Endothelial cell of umbilical vein (primary cell): Measurements from ENCODE around the gene GPR89A. TPM values are rescaled to one million over a fixed set of nuclear protein-coding genes. Genes with fewer than 3 reads are reported as not detected.
"Not testable (repeated sequence)": the region's sequence is repeated elsewhere in the genome, so short reads cannot be mapped to it uniquely, and the experiment has no call there.

Experiments used
- BruUV-seq: library from RNA; stranded (reverse); fragments of 400-500 nt; replicated peaks from 2 replicates; lab custom pipeline; 2021; lab: Mats Ljungman, UMichigan
- CTCF ChIA-PET: fragments of 300-600, 350-600 bp; sonication (Branson Sonifier 250); formaldehyde crosslinking; loops from one replicate; lab custom pipeline; 2021; ENCODE audit warnings: antibody characterized with exemption, inconsistent platforms; lab: Charles Lee
- POLR2A ChIA-PET: fragments of 300-600, 350-600 bp; sonication (Branson Sonifier 250); formaldehyde crosslinking; loops from one replicate; lab custom pipeline; 2021; ENCODE audit warnings: antibody characterized with exemption, inconsistent platforms; lab: Charles Lee
- DNase-seq: peaks from one replicate; pipeline ENCODE4 v3.0.0-alpha.2; 2011; ENCODE audit warnings: low read depth, low spot score
- FAIRE-seq: peaks from 2 replicates; lab custom pipeline; 2011; peaks lifted over from hg19 to GRCh38; lab: Jason Lieb, UNC
- H2AFZ ChIP-seq: 2 replicates; pipeline ENCODE4 v1.6.0; 2012; ENCODE audit warnings: low read depth, low read length, control low read depth, inconsistent platforms
- H3K27ac ChIP-seq: 2 replicates; pipeline ENCODE4 v1.5.1; 2011; ENCODE audit warnings: low read depth, mild to moderate bottlenecking, control low read depth, low read length, moderate library complexity; ENCODE audit not compliant: insufficient read depth
- H3K27me3 ChIP-seq, 2 experiments: 2 replicates each; pipeline versions ENCODE4 v1.6.0 to v1.6.1; 2011; ENCODE audit warnings: low read length in 2 of 2, mixed read lengths in 1 of 2; ENCODE audit not compliant: control insufficient read depth in 2 of 2, insufficient read depth in 2 of 2
- H3K36me3 ChIP-seq, 2 experiments: 2 replicates in 1 of 2; 3 replicates in 1 of 2; pipeline ENCODE4 v1.5.1; 2011; ENCODE audit warnings: low read length in 2 of 2, mild to moderate bottlenecking in 1 of 2, moderate library complexity in 1 of 2; ENCODE audit not compliant: control insufficient read depth in 2 of 2, insufficient read depth in 2 of 2; ENCODE audit errors: extremely low read depth in 1 of 2
- H3K4me1 ChIP-seq: 3 replicates; pipeline ENCODE4 v1.5.1; 2011; ENCODE audit warnings: mild to moderate bottlenecking, low read length; ENCODE audit not compliant: control insufficient read depth, insufficient read depth; ENCODE audit errors: extremely low read depth
- H3K4me2 ChIP-seq: 2 replicates; pipeline ENCODE4 v1.6.1; 2011; ENCODE audit warnings: low read length, control low read depth, mixed read lengths; ENCODE audit not compliant: insufficient read depth
- H3K4me3 ChIP-seq, 3 experiments: fragments of 200-600 bp in 1 of 3; sonication (generic), shearing (Covaris generic) in 1 of 3; replicated peaks in 1 of 3; 2 replicates each; pipeline ENCODE4 v1.5.1; 2011 to 2016; ENCODE audit warnings: control low read depth in 3 of 3, low read length in 3 of 3, mild to moderate bottlenecking in 2 of 3, inconsistent platforms in 1 of 3, low read depth in 1 of 3, moderate library complexity in 1 of 3; ENCODE audit not compliant: insufficient read depth in 1 of 3
- H3K79me2 ChIP-seq: 2 replicates; pipeline ENCODE4 v1.6.0; 2012; ENCODE audit warnings: low read length, inconsistent platforms; ENCODE audit not compliant: control insufficient read depth, insufficient read depth
- H3K9ac ChIP-seq: replicated peaks from 2 replicates; pipeline ENCODE3; 2011; ENCODE audit warnings: low read length, control low read depth; ENCODE audit not compliant: insufficient read depth; ENCODE audit errors: extremely low read depth
- H3K9me1 ChIP-seq: replicated peaks from 3 replicates; pipeline ENCODE4 v1.6.0; 2011; ENCODE audit warnings: mild to moderate bottlenecking, low read length; ENCODE audit not compliant: control insufficient read depth, insufficient read depth; ENCODE audit errors: extremely low read depth
- H3K9me3 ChIP-seq: replicated peaks from 2 replicates; pipeline ENCODE4 v1.5.1; 2012; ENCODE audit warnings: low read length, inconsistent platforms; ENCODE audit not compliant: control insufficient read depth, insufficient read depth
- H4K20me1 ChIP-seq: replicated peaks from 2 replicates; pipeline ENCODE3; 2011; ENCODE audit warnings: mild to moderate bottlenecking, low read length; ENCODE audit not compliant: control insufficient read depth, insufficient read depth; ENCODE audit errors: extremely low read depth
- EZH2 ChIP-seq: IDR thresholded peaks from 2 replicates; pipeline ENCODE4 v1.6.1; 2012; ENCODE audit warnings: borderline replicate concordance, low read depth, mild to moderate bottlenecking, moderate library complexity, low read length, inconsistent platforms; ENCODE audit not compliant: severe bottlenecking
- JUN ChIP-seq: IDR thresholded peaks from 2 replicates; pipeline ENCODE4 v1.6.1; 2011; ENCODE audit warnings: borderline replicate concordance, low read depth; ENCODE audit not compliant: insufficient read length, insufficient read depth
- MYC ChIP-seq: IDR thresholded peaks from one replicate; pipeline ENCODE4 v1.6.1; 2011; ENCODE audit warnings: mild to moderate bottlenecking, low read depth, low read length
- POLR2A ChIP-seq: IDR thresholded peaks from 2 replicates; pipeline ENCODE4 v1.6.1; 2012; ENCODE audit warnings: low read depth, mild to moderate bottlenecking, control low read depth, low read length
- POLR2AphosphoS5 ChIP-seq: IDR thresholded peaks from 2 replicates; pipeline ENCODE4 v1.6.1; 2012; ENCODE audit warnings: low read depth, mild to moderate bottlenecking, control low read depth, low read length, moderate library complexity; ENCODE audit not compliant: insufficient read depth
- dilution Hi-C: fragments of 300-500 bp; cut with MboI; formaldehyde crosslinking; loops from one replicate; pipeline ENCODE4 v1.15.0; 2019; ENCODE audit warnings: low sequenced_read_pairs; ENCODE audit not compliant: extremely low pct_ligation_motif_present
- intact Hi-C: fragments of 100-400 bp; cut with micrococcal nuclease; formaldehyde crosslinking; loops from one replicate; pipeline ENCODE4 v1.10.0; 2022
- polyA plus RNA-seq, 4 experiments: library from polyadenylated mRNA; depleted of rRNA in 3 of 4; stranded (reverse) in 3 of 4; unstranded in 1 of 4; fragments of >200 nt; gene quantifications; 2 replicates each; pipeline versions ENCODE4 v1.2.1 to v1.2.3, GENCODE V29; 2011 to 2012; ENCODE audit warnings: missing spikeins in 1 of 4
- total RNA-seq: library from RNA; stranded (reverse); gene quantifications from 2 replicates; pipeline ENCODE4 v1.2.3, GENCODE V29; 2021
- TF ChIP-seq, protein P1 (sequence below): IDR thresholded peaks from 2 replicates; pipeline ENCODE4 v1.6.1; 2011; ENCODE audit not compliant: insufficient read depth, insufficient read length
- TF ChIP-seq, protein P2 (sequence below), 2 donors: IDR thresholded peaks; 1 replicate in 1 of 2; 2 replicates in 1 of 2; pipeline ENCODE4 v1.5.1; 2011; ENCODE audit warnings: low read length in 2 of 2, mild to moderate bottlenecking in 2 of 2, moderate library complexity in 2 of 2, control low read depth in 1 of 2, inconsistent platforms in 1 of 2, low read depth in 1 of 2; ENCODE audit not compliant: insufficient read depth in 1 of 2; ENCODE audit errors: extremely low read depth in 1 of 2

The GPR89A gene
- total and polyA plus RNA-seq, 2 donors (not counting 3 experiments of a cell fraction or from before 2014, with no cell fraction given): 13.8 to 35.7 TPM

DNA sequence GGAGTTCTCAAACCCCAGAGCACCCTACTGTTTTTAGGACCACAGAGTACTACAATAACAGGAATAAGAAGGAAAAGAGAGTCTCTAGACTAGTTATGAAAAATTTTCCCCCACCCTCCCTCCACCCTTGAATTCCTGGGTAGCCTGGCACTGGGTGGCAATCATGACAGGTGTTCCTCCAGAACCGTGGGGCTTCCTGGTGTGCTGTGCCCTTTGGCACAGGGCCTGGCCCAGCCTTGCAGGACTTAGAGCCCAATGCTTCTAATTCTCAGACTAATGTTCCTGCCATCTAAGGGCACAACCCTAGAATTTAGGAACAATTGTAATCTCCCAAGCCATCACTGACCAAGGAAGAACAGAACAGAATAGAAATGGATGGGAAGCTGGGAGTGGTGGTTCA is 110.0 kb downstream of the GPR89A start:
- no peak for FAIRE-seq
- DNase-seq: no peak
- TF ChIP-seq EZH2 (no peak), POLR2AphosphoS5 (no peak), MYC (no peak), JUN (no peak), POLR2A (no peak)
- TF ChIP-seq, protein P1, sequence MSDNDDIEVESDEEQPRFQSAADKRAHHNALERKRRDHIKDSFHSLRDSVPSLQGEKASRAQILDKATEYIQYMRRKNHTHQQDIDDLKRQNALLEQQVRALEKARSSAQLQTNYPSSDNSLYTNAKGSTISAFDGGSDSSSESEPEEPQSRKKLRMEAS: no peak
- TF ChIP-seq, protein P2, sequence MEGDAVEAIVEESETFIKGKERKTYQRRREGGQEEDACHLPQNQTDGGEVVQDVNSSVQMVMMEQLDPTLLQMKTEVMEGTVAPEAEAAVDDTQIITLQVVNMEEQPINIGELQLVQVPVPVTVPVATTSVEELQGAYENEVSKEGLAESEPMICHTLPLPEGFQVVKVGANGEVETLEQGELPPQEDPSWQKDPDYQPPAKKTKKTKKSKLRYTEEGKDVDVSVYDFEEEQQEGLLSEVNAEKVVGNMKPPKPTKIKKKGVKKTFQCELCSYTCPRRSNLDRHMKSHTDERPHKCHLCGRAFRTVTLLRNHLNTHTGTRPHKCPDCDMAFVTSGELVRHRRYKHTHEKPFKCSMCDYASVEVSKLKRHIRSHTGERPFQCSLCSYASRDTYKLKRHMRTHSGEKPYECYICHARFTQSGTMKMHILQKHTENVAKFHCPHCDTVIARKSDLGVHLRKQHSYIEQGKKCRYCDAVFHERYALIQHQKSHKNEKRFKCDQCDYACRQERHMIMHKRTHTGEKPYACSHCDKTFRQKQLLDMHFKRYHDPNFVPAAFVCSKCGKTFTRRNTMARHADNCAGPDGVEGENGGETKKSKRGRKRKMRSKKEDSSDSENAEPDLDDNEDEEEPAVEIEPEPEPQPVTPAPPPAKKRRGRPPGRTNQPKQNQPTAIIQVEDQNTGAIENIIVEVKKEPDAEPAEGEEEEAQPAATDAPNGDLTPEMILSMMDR (IDR thresholded peaks at IDR 0.05; ENCODE audit: extremely low read depth in 1 of 2, insufficient read depth in 1 of 2, low read depth in 1 of 2, low read length in 2 of 2): no peak

DNA sequence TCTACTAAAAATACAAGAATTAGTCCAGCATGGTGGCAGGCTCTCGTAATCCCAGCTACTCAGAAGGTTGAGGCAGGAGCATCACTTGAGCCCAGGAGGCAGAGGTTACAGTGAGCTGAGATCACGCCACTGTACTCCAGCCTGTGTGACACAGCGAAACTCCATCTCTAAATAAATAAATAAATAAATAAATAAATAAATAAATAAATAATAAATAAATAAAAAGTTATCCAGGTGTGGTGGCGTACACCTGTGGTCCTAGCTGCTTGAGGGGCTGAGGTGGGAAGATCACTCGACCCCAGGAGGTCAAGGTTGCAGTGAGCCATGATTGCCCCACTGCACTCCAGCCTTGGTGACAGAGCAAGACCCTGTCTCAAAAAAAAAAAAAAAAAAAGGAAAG is 110.7 kb downstream of the GPR89A start:
- FAIRE-seq, H3K27me3 ChIP-seq, H2AFZ ChIP-seq, H3K79me2 ChIP-seq, H3K4me2 ChIP-seq, H3K9me1 ChIP-seq, H3K4me1 ChIP-seq, H3K9ac ChIP-seq, dilution Hi-C loops, CTCF ChIA-PET, H3K4me3 ChIP-seq, H3K9me3 ChIP-seq, H4K20me1 ChIP-seq, H3K36me3 ChIP-seq, BruUV-seq, POLR2A ChIA-PET, DNase-seq, intact Hi-C loops, H3K27ac ChIP-seq: not testable (repeated sequence)

More for the DNA sequence above, 110.0 kb downstream of the GPR89A start:
- Histone ChIP-seq H3K27me3 (peaks cover 0 to 4% of the 10 kb centered on the region in 2 experiments), H3K27ac (no peak overlapping the region), H3K9me3 (no peaks in the 10 kb centered on the region), H3K4me2 (no peak overlapping the region), H4K20me1 (no peaks in the 10 kb centered on the region), H3K9me1 (no peaks in the 10 kb centered on the region), H3K4me1 (peaks cover 9% of the 10 kb centered on the region), H3K9ac (no peak overlapping the region), H3K36me3 (no peaks in the 10 kb centered on the region), H3K4me3 (no peak overlapping the region), H3K79me2 (no peaks in the 10 kb centered on the region), H2AFZ (no peak overlapping the region)
- POLR2A ChIA-PET: no interaction called here
- CTCF ChIA-PET: no interaction called here
- dilution Hi-C loops (no loop called here), intact Hi-C loops (no loop called here)
- no TSS peak for BruUV-seq
